Uterus (tissue), 4 donors: ENCODE data around the gene CNTLN. TPM values are rescaled to one million over a fixed set of nuclear protein-coding genes. Genes with fewer than 3 reads are reported as not detected.
"Not testable (repeated sequence)": the region's sequence is repeated elsewhere in the genome, so short reads cannot be mapped to it uniquely, and the experiment has no call there.

Source experiments
- DNase-seq, 2 donors: peaks; one replicate each; pipeline ENCODE4 v3.0.0-alpha.2; 2019 to 2020
- H3K27ac ChIP-seq, 2 donors: fragments of 200-600 bp; sonication (generic); 1 replicate in 1 of 2; 2 replicates in 1 of 2; pipeline ENCODE4 v1.5.1; 2016 to 2018
- H3K27me3 ChIP-seq, 2 donors: fragments of 200-600 bp; sonication (generic); one replicate each; pipeline ENCODE4 v1.5.1; 2018 to 2019; ENCODE audit warnings: control low read depth in 1 of 2
- H3K36me3 ChIP-seq, 2 donors: fragments of 200-600 bp; sonication (generic); one replicate each; pipeline ENCODE4 v1.5.1; 2019; ENCODE audit warnings: control low read depth in 1 of 2
- H3K4me1 ChIP-seq, 2 donors: fragments of 200-600 bp; sonication (generic); one replicate each; pipeline ENCODE4 v1.5.1; 2018 to 2019; ENCODE audit warnings: control low read depth in 1 of 2
- H3K4me3 ChIP-seq, 2 donors: fragments of 200-600 bp; sonication (generic); 1 replicate in 1 of 2; 2 replicates in 1 of 2; pipeline ENCODE4 v1.5.1; 2018 to 2019; ENCODE audit warnings: mild to moderate bottlenecking in 1 of 2
- H3K9me3 ChIP-seq, 2 donors: fragments of 200-600 bp; sonication (generic); one replicate each; pipeline ENCODE4 v1.5.1; 2019; ENCODE audit warnings: control low read depth in 1 of 2
- CTCF ChIP-seq, 4 experiments: fragments of 200-600 bp in 2 of 4; fragments of 450-650 bp in 2 of 4; sonication (generic) in 2 of 4; IDR thresholded peaks; one replicate each; pipeline ENCODE4 v1.5.1; 2016 to 2019; ENCODE audit warnings: antibody characterized with exemption in 4 of 4, mild to moderate bottlenecking in 2 of 4, moderate library complexity in 1 of 4
- POLR2A ChIP-seq, 2 donors: fragments of 450-650 bp; IDR thresholded peaks; one replicate each; pipeline ENCODE4 v1.6.1; 2016; ENCODE audit warnings: antibody characterized with exemption in 2 of 2, mild to moderate bottlenecking in 1 of 2, moderate library complexity in 1 of 2
- intact Hi-C: fragments of 100-400 bp; cut with DNase I; formaldehyde crosslinking; loops from one replicate; pipeline ENCODE4 v1.15.1; 2023; ENCODE audit warnings: low total_unique reads
- total RNA-seq, 4 donors: library from RNA; depleted of rRNA in 3 of 4; stranded (reverse); fragments of >200 nt in 3 of 4; gene quantifications; one replicate each; pipeline versions ENCODE4 v1.1.0 to v1.2.4, GENCODE V29; 2014 to 2023
- donor health status: DM: yes; HTN: yes; CAD: no.

The CNTLN gene
- total RNA-seq, 4 donors from 2014 or later, result 11.3 to 41.7 (median 18.9) TPM

GRCh38 chr9:17387565-17387964 lies 252.7 kb downstream of the CNTLN start:
- no peak for TF ChIP-seq CTCF (IDR thresholded peaks at IDR 0.05)
- TF ChIP-seq POLR2A (IDR thresholded peaks at IDR 0.05), result no peak
- no peak for DNase-seq

GRCh38 chr9:17389026-17389425 lies 254.2 kb downstream of the CNTLN start:
- Histone ChIP-seq H3K4me3 (no peak overlapping the region), H3K9me3 (no peaks in the 10 kb centered on the region), H3K27ac (no peak overlapping the region), H3K4me1 (no peaks in the 10 kb centered on the region), H3K27me3 (no peaks in the 10 kb centered on the region), H3K36me3 (no peaks in the 10 kb centered on the region)
- intact Hi-C loops, result no loop called here
- DNase-seq, result no peak
- TF ChIP-seq CTCF (IDR thresholded peaks at IDR 0.05) (no peak), POLR2A (IDR thresholded peaks at IDR 0.05) (no peak)

More at GRCh38 chr9:17387565-17387964, 252.7 kb downstream of the CNTLN start:
- intact Hi-C loops, result no loop called here
- Histone ChIP-seq H3K4me1 (no peaks in the 10 kb centered on the region), H3K27me3 (no peaks in the 10 kb centered on the region), H3K4me3 (no peak overlapping the region), H3K27ac (no peak overlapping the region), H3K9me3 (no peaks in the 10 kb centered on the region), H3K36me3 (no peaks in the 10 kb centered on the region)

- TF ChIP-seq POLR2A (IDR thresholded peaks at IDR 0.05), result no peak
- no peak for TF ChIP-seq CTCF (IDR thresholded peaks at IDR 0.05)
- no peak for DNase-seq
- Histone ChIP-seq H3K9me3 (no peaks in the 10 kb centered on the region), H3K27me3 (no peaks in the 10 kb centered on the region), H3K36me3 (no peaks in the 10 kb centered on the region), H3K27ac (no peak overlapping the region), H3K4me1 (no peaks in the 10 kb centered on the region), H3K4me3 (no peak overlapping the region)
- intact Hi-C loops, result no loop called here
These were observed 260.2 kb downstream of the CNTLN start for GRCh38 chr9:17394881-17395510.

- intact Hi-C loops, H3K4me3 ChIP-seq, H3K4me1 ChIP-seq, H3K9me3 ChIP-seq, H3K27ac ChIP-seq, H3K27me3 ChIP-seq, H3K36me3 ChIP-seq, DNase-seq: not testable (repeated sequence)
These were observed 262.4 kb downstream of the CNTLN start for GRCh38 chr9:17397166-17397728.

- DNase-seq, result no peak
- H3K4me3 ChIP-seq, result no peak overlapping the region
- H3K27me3 ChIP-seq, result no peaks in the 10 kb centered on the region
- intact Hi-C loops, result no loop called here
- H3K9me3 ChIP-seq, result no peaks in the 10 kb centered on the region
- H3K4me1 ChIP-seq, result no peaks in the 10 kb centered on the region
- no peak overlapping the region for H3K27ac ChIP-seq
- H3K36me3 ChIP-seq, result no peaks in the 10 kb centered on the region
- TF ChIP-seq CTCF (IDR thresholded peaks at IDR 0.05) (no peak), POLR2A (IDR thresholded peaks at IDR 0.05) (no peak)
These were observed 263.5 kb downstream of the CNTLN start for GRCh38 chr9:17398350-17398749.
